IPS-18a (cell line): ENCODE results near the gene ACR.

Experiments used
- H3K27ac ChIP-seq: one replicate; pipeline ENCODE4 v1.5.1; 2013; ENCODE audit warnings: low read length
- H3K27me3 ChIP-seq: one replicate; pipeline ENCODE4 v1.6.1; 2013; ENCODE audit warnings: mild to moderate bottlenecking, low read length; ENCODE audit not compliant: control insufficient read depth, insufficient read depth
- H3K36me3 ChIP-seq: one replicate; pipeline ENCODE4 v1.6.1; 2013; ENCODE audit warnings: low read depth, low read length; ENCODE audit not compliant: control insufficient read depth
- H3K4me1 ChIP-seq: one replicate; pipeline ENCODE4 v1.6.1; 2013; ENCODE audit warnings: low read depth, low read length; ENCODE audit not compliant: control insufficient read depth
- H3K4me3 ChIP-seq: one replicate; pipeline ENCODE4 v1.5.1; 2013; ENCODE audit warnings: low read length
- H3K9ac ChIP-seq: one replicate; pipeline ENCODE4 v1.6.1; 2013; ENCODE audit warnings: mild to moderate bottlenecking, low read length, moderate library complexity
- H3K9me3 ChIP-seq: one replicate; pipeline ENCODE4 v1.6.1; 2013; ENCODE audit warnings: low read depth, low read length; ENCODE audit not compliant: control insufficient read depth

The ACR gene

GRCh38 chr22:50698546-50698945, 39.5 kb upstream of the ACR start:
- peaks cover 17% of the 10 kb centered on the region for H3K27me3 ChIP-seq
- H3K27ac ChIP-seq, result no peak overlapping the region
- H3K9ac ChIP-seq, result no peak overlapping the region
- H3K9me3 ChIP-seq, result no peaks in the 10 kb centered on the region
- H3K4me1 ChIP-seq, result no peaks in the 10 kb centered on the region
- no peak overlapping the region for H3K4me3 ChIP-seq
- H3K36me3 ChIP-seq, result no peaks in the 10 kb centered on the region

- Histone ChIP-seq H3K9me3 (no peaks in the 10 kb centered on the region), H3K27ac (no peak overlapping the region), H3K9ac (no peak overlapping the region), H3K36me3 (no peaks in the 10 kb centered on the region), H3K4me1 (no peaks in the 10 kb centered on the region), H3K27me3 (peaks cover 17% of the 10 kb centered on the region), H3K4me3 (no peak overlapping the region)
These were observed 38.8 kb upstream of the ACR start for GRCh38 chr22:50699001-50699755.

- Histone ChIP-seq H3K36me3 (no peaks in the 10 kb centered on the region), H3K9me3 (no peaks in the 10 kb centered on the region), H3K27ac (no peak overlapping the region), H3K4me3 (no peak overlapping the region), H3K9ac (no peak overlapping the region), H3K4me1 (peaks cover 1% of the 10 kb centered on the region), H3K27me3 (peaks cover 17% of the 10 kb centered on the region)
These were observed 38.1 kb upstream of the ACR start for GRCh38 chr22:50699756-50700386.

- no peak overlapping the region for H3K9ac ChIP-seq
- H3K4me1 ChIP-seq, result peaks cover 3% of the 10 kb centered on the region
- H3K27me3 ChIP-seq, result peaks cover 17% of the 10 kb centered on the region
- H3K27ac ChIP-seq, result no peak overlapping the region
- no peaks in the 10 kb centered on the region for H3K9me3 ChIP-seq
- H3K36me3 ChIP-seq, result no peaks in the 10 kb centered on the region
- H3K4me3 ChIP-seq, result no peak overlapping the region
These were observed 37.5 kb upstream of the ACR start for GRCh38 chr22:50700387-50701075.

- Histone ChIP-seq H3K9ac (no peak overlapping the region), H3K9me3 (no peaks in the 10 kb centered on the region), H3K4me3 (no peak overlapping the region), H3K27ac (no peak overlapping the region), H3K27me3 (peaks cover 17% of the 10 kb centered on the region), H3K4me1 (peaks cover 3% of the 10 kb centered on the region), H3K36me3 (no peaks in the 10 kb centered on the region)
These were observed 37.0 kb upstream of the ACR start for GRCh38 chr22:50701076-50701419.

GRCh38 chr22:50701428-50702154, 36.4 kb upstream of the ACR start:
- Histone ChIP-seq H3K27me3 (peaks cover 17% of the 10 kb centered on the region), H3K36me3 (no peaks in the 10 kb centered on the region), H3K9me3 (no peaks in the 10 kb centered on the region), H3K4me3 (no peak overlapping the region), H3K9ac (no peak overlapping the region), H3K27ac (no peak overlapping the region), H3K4me1 (peaks cover 3% of the 10 kb centered on the region)

- Histone ChIP-seq H3K27me3 (peaks cover 17% of the 10 kb centered on the region), H3K9ac (no peak overlapping the region), H3K4me1 (peaks cover 3% of the 10 kb centered on the region), H3K4me3 (no peak overlapping the region), H3K27ac (no peak overlapping the region), H3K36me3 (no peaks in the 10 kb centered on the region), H3K9me3 (no peaks in the 10 kb centered on the region)
These were observed 35.7 kb upstream of the ACR start for GRCh38 chr22:50702261-50702671.

- Histone ChIP-seq H3K36me3 (no peaks in the 10 kb centered on the region), H3K4me3 (no peak overlapping the region), H3K4me1 (peaks cover 3% of the 10 kb centered on the region), H3K9me3 (no peaks in the 10 kb centered on the region), H3K27ac (no peak overlapping the region), H3K9ac (no peak overlapping the region), H3K27me3 (peaks cover 12% of the 10 kb centered on the region)
These were observed 34.9 kb upstream of the ACR start for GRCh38 chr22:50702821-50703725.

- Histone ChIP-seq H3K9ac (no peak overlapping the region), H3K36me3 (no peaks in the 10 kb centered on the region), H3K27me3 (peaks cover 3% of the 10 kb centered on the region), H3K9me3 (no peaks in the 10 kb centered on the region), H3K27ac (no peak overlapping the region), H3K4me1 (peaks cover 3% of the 10 kb centered on the region), H3K4me3 (no peak overlapping the region)
These were observed 34.1 kb upstream of the ACR start for GRCh38 chr22:50703726-50704509.

- no peaks in the 10 kb centered on the region for H3K36me3 ChIP-seq
- no peak overlapping the region for H3K9ac ChIP-seq
- H3K27me3 ChIP-seq, result no peaks in the 10 kb centered on the region
- no peaks in the 10 kb centered on the region for H3K9me3 ChIP-seq
- H3K4me3 ChIP-seq, result no peak overlapping the region
- no peak overlapping the region for H3K27ac ChIP-seq
- peaks cover 3% of the 10 kb centered on the region for H3K4me1 ChIP-seq
These were observed 33.3 kb upstream of the ACR start for GRCh38 chr22:50704510-50705218.
